H1 (cell line): ENCODE measurements around the gene HMCN2. TPM values are rescaled to one million over a fixed set of nuclear protein-coding genes. Genes with fewer than 3 reads are reported as not detected.

ENCODE experiments used
- CTCF ChIA-PET: fragments of 300-600 bp; sonication (Branson Sonifier 250); formaldehyde crosslinking; loops from one replicate; lab custom pipeline; 2021; ENCODE audit not compliant: partially characterized antibody; lab: Charles Lee
- POLR2A ChIA-PET: fragments of 300-600 bp; sonication (Branson Sonifier 250); formaldehyde crosslinking; loops from one replicate; lab custom pipeline; 2021; ENCODE audit warnings: inconsistent platforms; ENCODE audit not compliant: partially characterized antibody; lab: Charles Lee
- DNase-seq, 2 experiments: peaks; one replicate each; pipeline versions ENCODE4 v3.0.0 to v3.0.0-alpha.2; 2010 to 2022; ENCODE audit warnings: low spot score in 2 of 2, low read depth in 1 of 2, mixed read lengths in 1 of 2
- FAIRE-seq: peaks from 2 replicates; lab custom pipeline; 2011; peaks lifted over from hg19 to GRCh38; lab: Jason Lieb, UNC
- H2AFZ ChIP-seq: 2 replicates; pipeline ENCODE4 v1.8.1; 2012; ENCODE audit warnings: low read length, inconsistent platforms
- H2AK5ac ChIP-seq: 2 replicates; pipeline ENCODE4 v1.6.1; 2013; ENCODE audit warnings: low read depth, low read length
- H2BK120ac ChIP-seq: replicated peaks from 2 replicates; pipeline ENCODE3; 2013; ENCODE audit warnings: low read depth, low read length, inconsistent platforms
- H2BK12ac ChIP-seq: 2 replicates; pipeline ENCODE4 v1.6.1; 2013; ENCODE audit warnings: low read depth, low read length
- H2BK15ac ChIP-seq: 2 replicates; pipeline ENCODE4 v1.6.1; 2013; ENCODE audit warnings: low read length
- H2BK20ac ChIP-seq: 2 replicates; pipeline ENCODE4 v1.6.1; 2013; ENCODE audit warnings: low read length
- H2BK5ac ChIP-seq: 2 replicates; pipeline ENCODE4 v1.6.1; 2013; ENCODE audit warnings: low read depth, low read length
- H3K14ac ChIP-seq: 2 replicates; pipeline ENCODE4 v1.6.1; 2013; ENCODE audit warnings: inconsistent platforms; ENCODE audit not compliant: insufficient read length
- H3K18ac ChIP-seq: 2 replicates; pipeline ENCODE4 v1.6.1; 2013; ENCODE audit warnings: low read length; ENCODE audit errors: extremely low read depth
- H3K23ac ChIP-seq: 2 replicates; pipeline ENCODE4 v1.6.1; 2013; ENCODE audit warnings: inconsistent platforms; ENCODE audit not compliant: insufficient read length
- H3K23me2 ChIP-seq: 2 replicates; pipeline ENCODE4 v1.6.1; 2013; ENCODE audit warnings: low read depth, low read length
- H3K27ac ChIP-seq: 2 replicates; pipeline ENCODE4 v1.6.1; 2011; ENCODE audit warnings: low read depth, low read length, inconsistent platforms
- H3K27me3 ChIP-seq, 4 experiments: replicated peaks in 1 of 4; 1 replicate in 1 of 4; 2 replicates in 3 of 4; pipeline versions ENCODE4 v1.6.1 to v1.8.1; 2011 to 2013; ENCODE audit warnings: low read length in 3 of 4, mild to moderate bottlenecking in 3 of 4, inconsistent platforms in 2 of 4, mixed read lengths in 2 of 4, moderate library complexity in 1 of 4; ENCODE audit not compliant: control insufficient read depth in 3 of 4, insufficient read depth in 3 of 4; ENCODE audit errors: extremely low read depth in 1 of 4
- H3K36me3 ChIP-seq, 4 experiments: 2 replicates each; pipeline versions ENCODE4 v1.6.1 to v1.8.1; 2011 to 2013; ENCODE audit warnings: mild to moderate bottlenecking in 4 of 4, low read length in 3 of 4, moderate library complexity in 2 of 4, control low read depth in 1 of 4, inconsistent platforms in 1 of 4; ENCODE audit not compliant: insufficient read depth in 4 of 4, control insufficient read depth in 2 of 4
- H3K4ac ChIP-seq: replicated peaks from 2 replicates; pipeline ENCODE3; 2013; ENCODE audit warnings: low read length, low read depth, mixed read lengths, inconsistent platforms; ENCODE audit not compliant: insufficient read length
- H3K4me1 ChIP-seq, 4 experiments: replicated peaks in 1 of 4; 1 replicate in 1 of 4; 2 replicates in 3 of 4; pipeline versions ENCODE4 v1.6.1 to v1.8.1; 2011 to 2013; ENCODE audit warnings: low read length in 3 of 4, inconsistent platforms in 2 of 4, mixed read lengths in 1 of 4; ENCODE audit not compliant: insufficient read depth in 4 of 4, control insufficient read depth in 3 of 4
- H3K4me2 ChIP-seq, 2 experiments: 2 replicates each; pipeline versions ENCODE4 v1.6.1 to v1.8.1; 2011 to 2013; ENCODE audit warnings: low read depth in 2 of 2, low read length in 2 of 2, control low read depth in 1 of 2, inconsistent platforms in 1 of 2, mild to moderate bottlenecking in 1 of 2; ENCODE audit not compliant: insufficient read depth in 1 of 2
- H3K4me3 ChIP-seq, 4 experiments: fragments of 200-600, 300-600 bp in 1 of 4; sonication (generic), shearing (Covaris generic), sonication (Bioruptor Twin) in 1 of 4; 2 replicates each; pipeline versions ENCODE4 v1.5.1 to v1.8.1; 2011 to 2016; ENCODE audit warnings: low read length in 4 of 4, low read depth in 3 of 4, control low read depth in 2 of 4, inconsistent platforms in 2 of 4, mild to moderate bottlenecking in 2 of 4, mixed read lengths in 1 of 4, moderate library complexity in 1 of 4; ENCODE audit not compliant: insufficient read depth in 2 of 4; ENCODE audit errors: extremely low read depth in 1 of 4
- H3K56ac ChIP-seq: replicated peaks from 2 replicates; pipeline ENCODE3; 2013; ENCODE audit warnings: low read depth, mild to moderate bottlenecking, mixed read lengths, low read length, inconsistent platforms; ENCODE audit not compliant: insufficient read length
- H3K79me1 ChIP-seq: 2 replicates; pipeline ENCODE4 v1.6.1; 2013; ENCODE audit warnings: low read depth, low read length, control low read depth
- H3K79me2 ChIP-seq, 2 experiments: 2 replicates each; pipeline versions ENCODE4 v1.6.1 to v1.8.1; 2012 to 2013; ENCODE audit warnings: low read length in 2 of 2, mild to moderate bottlenecking in 2 of 2, inconsistent platforms in 1 of 2; ENCODE audit not compliant: insufficient read depth in 2 of 2, control insufficient read depth in 1 of 2
- H3K9ac ChIP-seq, 4 experiments: replicated peaks in 1 of 4; 1 replicate in 1 of 4; 2 replicates in 3 of 4; pipeline versions ENCODE4 v1.6.1 to v1.8.1; 2011 to 2013; ENCODE audit warnings: low read depth in 3 of 4, low read length in 3 of 4, control low read depth in 2 of 4, mild to moderate bottlenecking in 2 of 4, moderate library complexity in 2 of 4, inconsistent platforms in 1 of 4; ENCODE audit errors: extremely low read depth in 1 of 4
- H3K9me3 ChIP-seq, 2 experiments: 2 replicates each; pipeline versions ENCODE4 v1.6.1 to v1.8.1; 2012 to 2013; ENCODE audit warnings: mild to moderate bottlenecking in 2 of 2, moderate library complexity in 2 of 2, control low read depth in 1 of 2, inconsistent platforms in 1 of 2, low read depth in 1 of 2, low read length in 1 of 2, mixed read lengths in 1 of 2; ENCODE audit not compliant: insufficient read depth in 2 of 2
- H4K20me1 ChIP-seq, 2 experiments: replicated peaks in 1 of 2; 2 replicates each; pipeline versions ENCODE3 to v1.8.1; 2011 to 2013; ENCODE audit warnings: inconsistent platforms in 2 of 2, low read length in 2 of 2, mild to moderate bottlenecking in 1 of 2; ENCODE audit not compliant: insufficient read depth in 2 of 2, control insufficient read depth in 1 of 2
- H4K5ac ChIP-seq: 2 replicates; pipeline ENCODE4 v1.6.1; 2013; ENCODE audit warnings: low read length, low read depth, mixed read lengths, inconsistent platforms; ENCODE audit not compliant: insufficient read length
- H4K8ac ChIP-seq: 2 replicates; pipeline ENCODE4 v1.8.0; 2013; ENCODE audit warnings: mild to moderate bottlenecking, moderate library complexity, low read length, inconsistent platforms; ENCODE audit not compliant: insufficient read depth; ENCODE audit errors: extremely low read depth
- H4K91ac ChIP-seq: replicated peaks from 2 replicates; pipeline ENCODE3; 2013; ENCODE audit warnings: low read length, mixed read lengths, inconsistent platforms; ENCODE audit not compliant: insufficient read length
- MAX ChIP-seq: IDR thresholded peaks from 2 replicates; pipeline ENCODE4 v1.6.1; 2012; ENCODE audit warnings: inconsistent platforms
- RBBP5 ChIP-seq: IDR thresholded peaks from 2 replicates; pipeline ENCODE4 v1.7.1; 2012; ENCODE audit warnings: low read depth, mild to moderate bottlenecking, inconsistent platforms, low read length, moderate library complexity, borderline replicate concordance
- WGBS, 2 experiments: shearing (Covaris generic) in 1 of 2; methylation state at CpG; one replicate each; pipeline versions ENCODE4 v1.1.6 to v1.1.7; 2013 to 2015; ENCODE audit warnings: low lambda C conversion rate in 2 of 2, mixed read lengths in 2 of 2, inconsistent platforms in 1 of 2, low coverage in 1 of 2, missing lambda C conversion rate in 1 of 2; ENCODE audit not compliant: insufficient replicate concordance in 2 of 2, insufficient coverage in 1 of 2, insufficient read length in 1 of 2; ENCODE audit errors: extremely low coverage in 1 of 2, missing lambda C conversion rate in 1 of 2; 5-methylcytosine and 5-hydroxymethylcytosine counted together
- polyA plus RNA-seq, 7 experiments: library from polyadenylated mRNA; depleted of rRNA in 3 of 7; stranded (reverse) in 5 of 7; unstranded in 2 of 7; fragments of >200 nt in 5 of 7; fragments of 200-250 nt in 2 of 7; gene quantifications; 1 replicate in 5 of 7; 2 replicates in 1 of 7; 4 replicates in 1 of 7; pipeline versions ENCODE4 v1.2.1 to v1.2.3, GENCODE V29; 2011 to 2013; ENCODE audit warnings: missing spikeins in 2 of 7, mixed read lengths in 2 of 7
- total RNA-seq: library from RNA; stranded (reverse); fragmentation: NEBNext Ultra II Directional; extraction: Animal tissue kit (Norgen Biotek cat#: 25700); gene quantifications from 2 replicates; pipeline ENCODE4 v1.2.1, GENCODE V29; 2021

HMCN2 gene
- total and polyA plus RNA-seq, 2 of the 8 experiments (the other 6 are each of a cell fraction or from before 2014, with no cell fraction given) = 5.0 to 9.1 TPM

- 91% methylated on average over 8 of the region's 8 CpGs; no CpG with 5 or more reads in 1 of the 2 experiments for whole genome bisulfite sequencing, 2 experiments
- H3K4me1 ChIP-seq = no peaks in the 10 kb centered on the region
- H3K56ac ChIP-seq = no peak overlapping the region
- no peaks in the 10 kb centered on the region for H3K79me1 ChIP-seq
- H3K27me3 ChIP-seq = no peaks in the 10 kb centered on the region
- H2BK20ac ChIP-seq = no peak overlapping the region
- no peak overlapping the region for H2BK120ac ChIP-seq
- H2BK5ac ChIP-seq = no peak overlapping the region
- no peak overlapping the region for H3K4me3 ChIP-seq
- no peak for DNase-seq
- H3K4ac ChIP-seq = no peak overlapping the region
- no peak overlapping the region for H2BK12ac ChIP-seq
- H3K9me3 ChIP-seq = no peaks in the 10 kb centered on the region
- no peak overlapping the region for H3K18ac ChIP-seq
- no peak for FAIRE-seq
- no peak overlapping the region for H3K14ac ChIP-seq
- no peak overlapping the region for H3K4me2 ChIP-seq
- no peak overlapping the region for H2BK15ac ChIP-seq
- no peak overlapping the region for H2AK5ac ChIP-seq
- POLR2A ChIA-PET = interaction anchor here (1.3 to 1.8 kb wide), 4 partner anchors 11 to 66 kb away, joined by 3 to 4 read pairs (median 3); no protein-coding TSS in a partner anchor
- no peak overlapping the region for H3K23ac ChIP-seq
- H4K91ac ChIP-seq = no peak overlapping the region
- no peaks in the 10 kb centered on the region for H3K36me3 ChIP-seq
- no peaks in the 10 kb centered on the region for H3K79me2 ChIP-seq
- TF ChIP-seq RBBP5 (no peak), MAX (no peak)
- TF ChIP-seq, all 59 proteins: peak for 0
- Histone ChIP-seq H3K27ac (no peak overlapping the region), H4K5ac (no peak overlapping the region), H4K20me1 (peaks cover 0 to 2% of the 10 kb centered on the region in 2 experiments), H3K9ac (no peak overlapping the region), H3K23me2 (no peaks in the 10 kb centered on the region), H4K8ac (no peak overlapping the region), H2AFZ (no peak overlapping the region)
- CTCF ChIA-PET = interaction anchor here (0.6 to 2.4 kb wide), 4 partner anchors 12 to 239 kb away, joined by 3 to 7 read pairs (median 3); no protein-coding TSS in a partner anchor
These were observed 116.1 kb downstream of the HMCN2 start for GRCh38 chr9:130381660-130382059.
